ENCODE measurements around the gene SPAG4.
A peak's percentile ranks its signal among the peaks of the same experiment; 100 is the strongest.

SPAG4 gene

DNA sequence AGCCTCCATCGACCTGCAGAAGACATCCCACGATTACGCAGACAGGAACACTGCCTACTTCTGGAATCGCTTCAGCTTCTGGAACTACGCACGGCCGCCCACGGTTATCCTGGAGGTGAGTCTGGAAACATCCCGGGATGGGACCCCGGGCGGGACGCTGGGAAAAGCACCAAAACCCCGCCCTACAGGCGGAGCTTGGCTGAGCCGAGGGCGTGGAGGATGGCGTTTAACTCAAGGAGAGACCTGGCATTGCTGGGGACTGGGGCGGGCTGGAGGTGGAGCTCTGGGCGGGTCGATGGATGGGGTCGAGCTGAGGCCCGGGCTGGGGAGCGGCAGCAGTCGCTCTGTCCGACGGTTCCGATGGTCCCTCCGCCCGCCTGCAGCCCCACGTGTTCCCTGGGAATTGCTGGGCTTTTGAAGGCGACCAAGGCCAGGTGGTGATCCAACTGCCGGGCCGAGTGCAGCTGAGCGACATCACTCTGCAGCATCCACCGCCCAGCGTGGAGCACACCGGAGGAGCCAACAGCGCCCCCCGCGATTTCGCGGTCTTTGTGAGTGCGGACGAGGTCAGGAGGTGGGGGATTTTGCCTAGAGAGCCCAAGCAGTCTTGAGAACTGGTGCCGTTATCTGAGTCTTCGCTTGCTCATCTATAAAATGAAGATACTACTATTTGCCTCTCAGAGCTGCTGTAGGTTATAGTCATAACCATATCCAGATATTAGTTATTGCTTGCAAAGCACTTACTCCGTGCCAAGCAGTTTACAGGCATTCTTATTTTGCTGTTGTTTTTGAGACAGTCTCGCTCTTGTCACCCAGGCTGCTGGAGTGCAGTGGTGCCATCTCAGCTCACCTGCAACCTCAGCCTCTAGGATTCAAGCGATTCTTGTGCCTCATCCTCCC is 3.8 kb downstream of the SPAG4 start (continued):
- TF ChIP-seq SP3 (tag by site-specific recombination; IDR thresholded peaks at IDR 0.05) (peak; percentile 94), ZNF549 (tag by site-specific recombination; IDR thresholded peaks at IDR 0.05) (no peak), WT1 (tag by site-specific recombination; IDR thresholded peaks at IDR 0.05) (no peak), ZNF596 (tag by site-specific recombination; IDR thresholded peaks at IDR 0.05) (no peak; the same call in 1 of the 2 replicates), ZFP69B (tag by site-specific recombination; IDR thresholded peaks at IDR 0.05) (peak; percentile 69; the same call in 1 of the 2 replicates), TRIM28 (IDR thresholded peaks at IDR 0.05; ENCODE audit: borderline replicate concordance, low read length) (0 out of 2 replicates have a peak, but pooled peaks have one; percentile 29), ZNF600 (tag by site-specific recombination; IDR thresholded peaks at IDR 0.05) (peak; percentile 90), HOXD13 (CRISPR knock-in tag; IDR thresholded peaks at IDR 0.05; ENCODE audit: borderline replicate concordance) (no peak), ZNF174 (tag by site-specific recombination; IDR thresholded peaks at IDR 0.05) (no peak), ZNF621 (tag by site-specific recombination; IDR thresholded peaks at IDR 0.05) (no peak), ZNF610 (tag by site-specific recombination; IDR thresholded peaks at IDR 0.05; ENCODE audit: borderline replicate concordance) (peak; percentile 97), ZNF324 (tag by site-specific recombination; IDR thresholded peaks at IDR 0.05) (no peak), ZFP41 (tag by site-specific recombination; IDR thresholded peaks at IDR 0.05; ENCODE audit: borderline replicate concordance) (no peak), ZNF341 (tag by site-specific recombination; IDR thresholded peaks at IDR 0.05; ENCODE audit: low read depth) (peak; percentile 88), YY2 (tag by site-specific recombination; IDR thresholded peaks at IDR 0.05) (no peak), ZNF585B (tag by site-specific recombination; IDR thresholded peaks at IDR 0.05) (no peak), ZNF571 (tag by site-specific recombination; IDR thresholded peaks at IDR 0.05) (no peak), ZNF354C (tag by site-specific recombination; IDR thresholded peaks at IDR 0.05; ENCODE audit: borderline replicate concordance, low read depth) (no peak), GLI2 (tag by site-specific recombination; IDR thresholded peaks at IDR 0.05; ENCODE audit: borderline replicate concordance, low read depth) (no peak), ZFP3 (tag by site-specific recombination; IDR thresholded peaks at IDR 0.05; ENCODE audit: low read depth) (no peak), KLF9 (tag by site-specific recombination; IDR thresholded peaks at IDR 0.05; ENCODE audit: low read depth) (peak; percentile 64; the same call in 1 of the 2 replicates)
- TF ChIP-seq, protein P1, sequence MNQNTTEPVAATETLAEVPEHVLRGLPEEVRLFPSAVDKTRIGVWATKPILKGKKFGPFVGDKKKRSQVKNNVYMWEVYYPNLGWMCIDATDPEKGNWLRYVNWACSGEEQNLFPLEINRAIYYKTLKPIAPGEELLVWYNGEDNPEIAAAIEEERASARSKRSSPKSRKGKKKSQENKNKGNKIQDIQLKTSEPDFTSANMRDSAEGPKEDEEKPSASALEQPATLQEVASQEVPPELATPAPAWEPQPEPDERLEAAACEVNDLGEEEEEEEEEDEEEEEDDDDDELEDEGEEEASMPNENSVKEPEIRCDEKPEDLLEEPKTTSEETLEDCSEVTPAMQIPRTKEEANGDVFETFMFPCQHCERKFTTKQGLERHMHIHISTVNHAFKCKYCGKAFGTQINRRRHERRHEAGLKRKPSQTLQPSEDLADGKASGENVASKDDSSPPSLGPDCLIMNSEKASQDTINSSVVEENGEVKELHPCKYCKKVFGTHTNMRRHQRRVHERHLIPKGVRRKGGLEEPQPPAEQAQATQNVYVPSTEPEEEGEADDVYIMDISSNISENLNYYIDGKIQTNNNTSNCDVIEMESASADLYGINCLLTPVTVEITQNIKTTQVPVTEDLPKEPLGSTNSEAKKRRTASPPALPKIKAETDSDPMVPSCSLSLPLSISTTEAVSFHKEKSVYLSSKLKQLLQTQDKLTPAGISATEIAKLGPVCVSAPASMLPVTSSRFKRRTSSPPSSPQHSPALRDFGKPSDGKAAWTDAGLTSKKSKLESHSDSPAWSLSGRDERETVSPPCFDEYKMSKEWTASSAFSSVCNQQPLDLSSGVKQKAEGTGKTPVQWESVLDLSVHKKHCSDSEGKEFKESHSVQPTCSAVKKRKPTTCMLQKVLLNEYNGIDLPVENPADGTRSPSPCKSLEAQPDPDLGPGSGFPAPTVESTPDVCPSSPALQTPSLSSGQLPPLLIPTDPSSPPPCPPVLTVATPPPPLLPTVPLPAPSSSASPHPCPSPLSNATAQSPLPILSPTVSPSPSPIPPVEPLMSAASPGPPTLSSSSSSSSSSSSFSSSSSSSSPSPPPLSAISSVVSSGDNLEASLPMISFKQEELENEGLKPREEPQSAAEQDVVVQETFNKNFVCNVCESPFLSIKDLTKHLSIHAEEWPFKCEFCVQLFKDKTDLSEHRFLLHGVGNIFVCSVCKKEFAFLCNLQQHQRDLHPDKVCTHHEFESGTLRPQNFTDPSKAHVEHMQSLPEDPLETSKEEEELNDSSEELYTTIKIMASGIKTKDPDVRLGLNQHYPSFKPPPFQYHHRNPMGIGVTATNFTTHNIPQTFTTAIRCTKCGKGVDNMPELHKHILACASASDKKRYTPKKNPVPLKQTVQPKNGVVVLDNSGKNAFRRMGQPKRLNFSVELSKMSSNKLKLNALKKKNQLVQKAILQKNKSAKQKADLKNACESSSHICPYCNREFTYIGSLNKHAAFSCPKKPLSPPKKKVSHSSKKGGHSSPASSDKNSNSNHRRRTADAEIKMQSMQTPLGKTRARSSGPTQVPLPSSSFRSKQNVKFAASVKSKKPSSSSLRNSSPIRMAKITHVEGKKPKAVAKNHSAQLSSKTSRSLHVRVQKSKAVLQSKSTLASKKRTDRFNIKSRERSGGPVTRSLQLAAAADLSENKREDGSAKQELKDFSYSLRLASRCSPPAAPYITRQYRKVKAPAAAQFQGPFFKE (tag by site-specific recombination; IDR thresholded peaks at IDR 0.05; ENCODE audit: borderline replicate concordance), result no peak
- TF ChIP-seq, protein P2, sequence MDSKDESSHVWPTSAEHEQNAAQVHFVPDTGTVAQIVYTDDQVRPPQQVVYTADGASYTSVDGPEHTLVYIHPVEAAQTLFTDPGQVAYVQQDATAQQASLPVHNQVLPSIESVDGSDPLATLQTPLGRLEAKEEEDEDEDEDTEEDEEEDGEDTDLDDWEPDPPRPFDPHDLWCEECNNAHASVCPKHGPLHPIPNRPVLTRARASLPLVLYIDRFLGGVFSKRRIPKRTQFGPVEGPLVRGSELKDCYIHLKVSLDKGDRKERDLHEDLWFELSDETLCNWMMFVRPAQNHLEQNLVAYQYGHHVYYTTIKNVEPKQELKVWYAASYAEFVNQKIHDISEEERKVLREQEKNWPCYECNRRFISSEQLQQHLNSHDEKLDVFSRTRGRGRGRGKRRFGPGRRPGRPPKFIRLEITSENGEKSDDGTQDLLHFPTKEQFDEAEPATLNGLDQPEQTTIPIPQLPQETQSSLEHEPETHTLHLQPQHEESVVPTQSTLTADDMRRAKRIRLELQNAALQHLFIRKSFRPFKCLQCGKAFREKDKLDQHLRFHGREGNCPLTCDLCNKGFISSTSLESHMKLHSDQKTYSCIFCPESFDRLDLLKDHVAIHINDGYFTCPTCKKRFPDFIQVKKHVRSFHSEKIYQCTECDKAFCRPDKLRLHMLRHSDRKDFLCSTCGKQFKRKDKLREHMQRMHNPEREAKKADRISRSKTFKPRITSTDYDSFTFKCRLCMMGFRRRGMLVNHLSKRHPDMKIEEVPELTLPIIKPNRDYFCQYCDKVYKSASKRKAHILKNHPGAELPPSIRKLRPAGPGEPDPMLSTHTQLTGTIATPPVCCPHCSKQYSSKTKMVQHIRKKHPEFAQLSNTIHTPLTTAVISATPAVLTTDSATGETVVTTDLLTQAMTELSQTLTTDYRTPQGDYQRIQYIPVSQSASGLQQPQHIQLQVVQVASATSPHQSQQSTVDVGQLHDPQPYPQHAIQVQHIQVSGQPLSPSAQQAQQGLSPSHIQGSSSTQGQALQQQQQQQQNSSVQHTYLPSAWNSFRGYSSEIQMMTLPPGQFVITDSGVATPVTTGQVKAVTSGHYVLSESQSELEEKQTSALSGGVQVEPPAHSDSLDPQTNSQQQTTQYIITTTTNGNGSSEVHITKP (tag by site-specific recombination; IDR thresholded peaks at IDR 0.05), result peak; percentile 95
- TF ChIP-seq, protein P3, sequence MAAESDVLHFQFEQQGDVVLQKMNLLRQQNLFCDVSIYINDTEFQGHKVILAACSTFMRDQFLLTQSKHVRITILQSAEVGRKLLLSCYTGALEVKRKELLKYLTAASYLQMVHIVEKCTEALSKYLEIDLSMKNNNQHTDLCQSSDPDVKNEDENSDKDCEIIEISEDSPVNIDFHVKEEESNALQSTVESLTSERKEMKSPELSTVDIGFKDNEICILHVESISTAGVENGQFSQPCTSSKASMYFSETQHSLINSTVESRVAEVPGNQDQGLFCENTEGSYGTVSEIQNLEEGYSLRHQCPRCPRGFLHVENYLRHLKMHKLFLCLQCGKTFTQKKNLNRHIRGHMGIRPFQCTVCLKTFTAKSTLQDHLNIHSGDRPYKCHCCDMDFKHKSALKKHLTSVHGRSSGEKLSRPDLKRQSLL (tag by site-specific recombination; IDR thresholded peaks at IDR 0.05), result peak; percentile 71
- TF ChIP-seq, protein P4, sequence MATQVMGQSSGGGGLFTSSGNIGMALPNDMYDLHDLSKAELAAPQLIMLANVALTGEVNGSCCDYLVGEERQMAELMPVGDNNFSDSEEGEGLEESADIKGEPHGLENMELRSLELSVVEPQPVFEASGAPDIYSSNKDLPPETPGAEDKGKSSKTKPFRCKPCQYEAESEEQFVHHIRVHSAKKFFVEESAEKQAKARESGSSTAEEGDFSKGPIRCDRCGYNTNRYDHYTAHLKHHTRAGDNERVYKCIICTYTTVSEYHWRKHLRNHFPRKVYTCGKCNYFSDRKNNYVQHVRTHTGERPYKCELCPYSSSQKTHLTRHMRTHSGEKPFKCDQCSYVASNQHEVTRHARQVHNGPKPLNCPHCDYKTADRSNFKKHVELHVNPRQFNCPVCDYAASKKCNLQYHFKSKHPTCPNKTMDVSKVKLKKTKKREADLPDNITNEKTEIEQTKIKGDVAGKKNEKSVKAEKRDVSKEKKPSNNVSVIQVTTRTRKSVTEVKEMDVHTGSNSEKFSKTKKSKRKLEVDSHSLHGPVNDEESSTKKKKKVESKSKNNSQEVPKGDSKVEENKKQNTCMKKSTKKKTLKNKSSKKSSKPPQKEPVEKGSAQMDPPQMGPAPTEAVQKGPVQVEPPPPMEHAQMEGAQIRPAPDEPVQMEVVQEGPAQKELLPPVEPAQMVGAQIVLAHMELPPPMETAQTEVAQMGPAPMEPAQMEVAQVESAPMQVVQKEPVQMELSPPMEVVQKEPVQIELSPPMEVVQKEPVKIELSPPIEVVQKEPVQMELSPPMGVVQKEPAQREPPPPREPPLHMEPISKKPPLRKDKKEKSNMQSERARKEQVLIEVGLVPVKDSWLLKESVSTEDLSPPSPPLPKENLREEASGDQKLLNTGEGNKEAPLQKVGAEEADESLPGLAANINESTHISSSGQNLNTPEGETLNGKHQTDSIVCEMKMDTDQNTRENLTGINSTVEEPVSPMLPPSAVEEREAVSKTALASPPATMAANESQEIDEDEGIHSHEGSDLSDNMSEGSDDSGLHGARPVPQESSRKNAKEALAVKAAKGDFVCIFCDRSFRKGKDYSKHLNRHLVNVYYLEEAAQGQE (tag by site-specific recombination; IDR thresholded peaks at IDR 0.05), result no peak
